ENCODE results near the gene ABLIM1.

Gene ABLIM1

GRCh38 chr10:114489521-114490310 is 168.4 kb downstream of the ABLIM1 start:
- no peak for DNase-seq (ENCODE audit: extremely low spot score)
- ChIA-PET POLR2A (no interaction called here), CTCF (no interaction called here)
- TF ChIP-seq FOXM1 (IDR thresholded peaks at IDR 0.05; ENCODE audit: borderline replicate concordance), result no peak
- TF ChIP-seq SP1 (IDR thresholded peaks at IDR 0.05), result no peak
- TF ChIP-seq L3MBTL2 (conservative IDR thresholded peaks at IDR 0.05), result no peak

DNA sequence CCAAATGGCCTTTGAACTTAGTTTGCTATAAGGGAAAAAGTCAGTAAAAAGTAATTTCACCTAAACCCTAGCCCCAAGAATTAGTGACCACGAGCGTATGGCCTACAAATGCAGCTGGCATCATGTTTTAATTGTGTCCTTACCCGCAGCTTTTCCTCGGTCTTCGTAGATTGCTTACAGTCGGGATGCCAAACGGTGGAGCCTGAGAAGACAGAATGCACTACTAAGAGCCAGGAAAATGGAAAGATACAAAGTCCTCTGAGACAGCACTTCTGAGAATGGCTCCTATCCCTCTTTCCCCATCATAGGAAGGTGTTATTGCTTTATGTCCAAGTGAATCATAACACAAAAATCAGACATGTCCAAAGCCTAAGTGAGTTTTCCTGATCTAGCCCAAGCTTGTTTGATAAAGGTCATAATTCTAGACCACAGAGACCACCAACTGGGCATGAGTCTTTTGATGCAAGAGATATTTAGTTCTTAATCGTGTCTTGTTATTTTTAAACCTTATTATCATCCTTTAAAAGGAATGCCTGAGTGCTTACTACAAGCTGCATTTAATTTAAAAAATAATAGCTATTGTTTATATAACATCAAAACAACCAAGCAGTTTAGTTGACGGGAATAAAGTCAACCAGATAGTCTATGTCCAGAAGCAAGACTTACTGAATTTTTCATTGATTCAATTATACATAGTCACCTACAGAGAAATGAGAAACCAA is 170.1 kb downstream of the ABLIM1 start:
- CTCF ChIA-PET, result interaction anchor here (0.8 kb wide), 1 partner anchor 19 kb away, joined by 4 read pairs; no protein-coding TSS in a partner anchor

DNA sequence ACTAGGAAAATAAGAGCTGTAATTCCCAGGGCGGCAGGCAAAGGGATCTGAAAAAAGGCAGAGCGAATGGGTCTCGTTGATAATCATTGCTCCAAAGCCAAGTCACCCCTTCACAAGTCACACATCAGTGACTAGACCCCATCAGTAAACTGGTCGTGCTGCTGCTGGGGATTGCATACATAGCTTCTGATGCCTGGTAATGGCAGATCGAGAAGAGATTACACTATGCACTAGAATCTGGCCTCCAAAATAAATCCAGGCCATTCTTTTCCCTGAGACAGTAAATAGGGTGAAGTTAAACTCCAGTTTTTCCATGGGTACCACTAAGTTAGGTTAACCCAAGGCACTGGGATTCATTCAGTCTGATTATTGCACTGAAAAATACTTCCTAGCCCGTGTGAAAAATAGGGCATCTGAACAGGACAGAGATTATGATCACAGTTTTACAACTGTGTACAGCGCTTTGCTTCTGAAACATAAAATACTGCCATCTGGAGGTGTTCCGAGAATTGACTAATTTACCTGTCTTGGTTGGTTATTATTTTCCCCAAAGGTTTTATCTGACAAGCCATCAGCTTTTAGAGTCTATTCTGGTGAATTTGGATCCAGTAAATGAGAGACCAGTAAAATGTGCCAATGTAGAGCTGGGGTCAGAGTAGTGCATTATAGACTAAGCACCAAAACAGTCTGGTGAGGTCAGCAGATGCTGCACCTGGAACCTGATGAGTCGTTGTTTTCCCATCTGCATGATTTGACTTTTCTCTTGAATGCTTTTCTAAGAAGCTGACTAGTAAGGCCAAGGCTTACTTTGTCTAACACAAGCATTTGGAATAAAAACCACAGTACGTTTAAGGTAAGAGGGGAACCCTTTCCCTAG is 170.9 kb downstream of the ABLIM1 start:
- POLR2A ChIA-PET, result no interaction called here

More for the DNA sequence above, 170.1 kb downstream of the ABLIM1 start:
- no peak for DNase-seq (ENCODE audit: extremely low spot score)
- TF ChIP-seq ZNF384 (IDR thresholded peaks at IDR 0.05) (no peak), SP1 (IDR thresholded peaks at IDR 0.05) (no peak), CTBP1 (IDR thresholded peaks at IDR 0.05; ENCODE audit: borderline replicate concordance) (no peak), SUZ12 (IDR thresholded peaks at IDR 0.05) (no peak), ARNT (IDR thresholded peaks at IDR 0.05) (no peak), ELF4 (IDR thresholded peaks at IDR 0.05) (no peak), BHLHE40 (IDR thresholded peaks at IDR 0.05; ENCODE audit: borderline replicate concordance) (no peak), FOXM1 (IDR thresholded peaks at IDR 0.05; ENCODE audit: borderline replicate concordance) (no peak), NFRKB (IDR thresholded peaks at IDR 0.05) (no peak), HDGF (IDR thresholded peaks at IDR 0.05; ENCODE audit: borderline replicate concordance) (no peak), FOXA1 (IDR thresholded peaks at IDR 0.05) (no peak), TARDBP (IDR thresholded peaks at IDR 0.05) (no peak), L3MBTL2 (conservative IDR thresholded peaks at IDR 0.05) (no peak), LEF1 (IDR thresholded peaks at IDR 0.05; ENCODE audit: borderline replicate concordance) (no peak), FOXK2 (IDR thresholded peaks at IDR 0.05) (no peak)
- TF ChIP-seq, protein P1, sequence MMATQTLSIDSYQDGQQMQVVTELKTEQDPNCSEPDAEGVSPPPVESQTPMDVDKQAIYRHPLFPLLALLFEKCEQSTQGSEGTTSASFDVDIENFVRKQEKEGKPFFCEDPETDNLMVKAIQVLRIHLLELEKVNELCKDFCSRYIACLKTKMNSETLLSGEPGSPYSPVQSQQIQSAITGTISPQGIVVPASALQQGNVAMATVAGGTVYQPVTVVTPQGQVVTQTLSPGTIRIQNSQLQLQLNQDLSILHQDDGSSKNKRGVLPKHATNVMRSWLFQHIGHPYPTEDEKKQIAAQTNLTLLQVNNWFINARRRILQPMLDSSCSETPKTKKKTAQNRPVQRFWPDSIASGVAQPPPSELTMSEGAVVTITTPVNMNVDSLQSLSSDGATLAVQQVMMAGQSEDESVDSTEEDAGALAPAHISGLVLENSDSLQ (IDR thresholded peaks at IDR 0.05), result no peak
- POLR2A ChIA-PET, result no interaction called here

DNA sequence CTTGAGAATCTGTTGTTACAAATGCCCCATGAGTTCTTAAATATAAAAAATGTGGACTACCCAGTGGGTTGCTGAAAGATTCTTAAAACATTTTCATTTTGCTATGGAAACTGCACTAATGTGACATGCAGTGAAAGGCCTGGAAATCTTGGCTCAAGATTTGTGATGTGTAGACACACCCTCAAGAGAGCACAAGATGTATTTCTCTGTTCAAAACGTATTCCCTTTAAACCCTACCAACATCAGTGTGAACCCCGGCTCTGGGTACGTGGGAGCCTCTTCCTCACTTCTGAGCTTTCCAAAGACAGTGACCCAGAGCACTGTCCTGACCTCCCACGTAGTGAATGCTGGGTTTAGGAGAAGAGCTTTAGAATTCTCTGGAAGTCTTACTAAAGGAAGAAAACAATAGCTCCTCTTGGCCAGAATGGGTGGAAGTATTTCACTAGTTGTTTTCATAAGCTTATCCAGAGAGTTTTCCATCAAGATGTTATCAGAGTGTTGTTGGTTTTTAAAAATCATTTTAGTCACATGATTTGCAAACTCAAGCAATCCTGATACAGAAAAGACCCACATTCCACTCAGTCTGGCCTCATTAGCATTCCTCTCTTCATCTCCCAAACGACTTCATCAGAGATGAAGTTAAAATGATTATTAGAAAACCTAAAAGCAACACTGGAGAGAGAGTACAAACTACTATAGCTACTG is 172.2 kb downstream of the ABLIM1 start:
- ChIA-PET POLR2A (no interaction called here), CTCF (interaction anchor here (1.4 kb wide), 1 partner anchor 14 kb away, joined by 4 read pairs; no protein-coding TSS in a partner anchor)

More for the DNA sequence above, 170.9 kb downstream of the ABLIM1 start:
- TF ChIP-seq HDGF (IDR thresholded peaks at IDR 0.05; ENCODE audit: borderline replicate concordance) (no peak), LEF1 (IDR thresholded peaks at IDR 0.05; ENCODE audit: borderline replicate concordance) (no peak), L3MBTL2 (conservative IDR thresholded peaks at IDR 0.05) (no peak), SP1 (IDR thresholded peaks at IDR 0.05) (no peak), TARDBP (IDR thresholded peaks at IDR 0.05) (no peak), FOXM1 (IDR thresholded peaks at IDR 0.05; ENCODE audit: borderline replicate concordance) (no peak), NFRKB (IDR thresholded peaks at IDR 0.05) (no peak), ZNF384 (IDR thresholded peaks at IDR 0.05) (no peak), ELF4 (IDR thresholded peaks at IDR 0.05) (no peak), BHLHE40 (IDR thresholded peaks at IDR 0.05; ENCODE audit: borderline replicate concordance) (no peak), FOXA1 (IDR thresholded peaks at IDR 0.05) (no peak), ARNT (IDR thresholded peaks at IDR 0.05) (no peak), SUZ12 (IDR thresholded peaks at IDR 0.05) (no peak), FOXK2 (IDR thresholded peaks at IDR 0.05) (no peak), CTBP1 (IDR thresholded peaks at IDR 0.05; ENCODE audit: borderline replicate concordance) (no peak)
- TF ChIP-seq, protein P1 (IDR thresholded peaks at IDR 0.05), result no peak
- peak; percentile 19 for DNase-seq (ENCODE audit: extremely low spot score)
- CTCF ChIA-PET, result interaction anchor here (0.8 kb wide), 1 partner anchor 20 kb away, joined by 4 read pairs; no protein-coding TSS in a partner anchor

GRCh38 chr10:114483575-114483974 is 174.5 kb downstream of the ABLIM1 start:
- DNase-seq (ENCODE audit: extremely low spot score), result no peak
- TF ChIP-seq NFRKB (IDR thresholded peaks at IDR 0.05) (no peak), FOXK2 (IDR thresholded peaks at IDR 0.05) (no peak), SP1 (IDR thresholded peaks at IDR 0.05) (no peak)
- CTCF ChIA-PET, result no interaction called here
- POLR2A ChIA-PET, result no interaction called here

More for the DNA sequence above, 172.2 kb downstream of the ABLIM1 start:
- DNase-seq (ENCODE audit: extremely low spot score), result no peak
- no peak for TF ChIP-seq NFRKB (IDR thresholded peaks at IDR 0.05)

Data from HEK293T (cell line).